Fibroblast of skin of scalp (primary cell): ENCODE results near the gene PHOSPHO1.

Experiments
- DNase-seq: peaks from one replicate; pipeline ENCODE4 v3.0.0-alpha.2; 2013

PHOSPHO1 gene

DNA sequence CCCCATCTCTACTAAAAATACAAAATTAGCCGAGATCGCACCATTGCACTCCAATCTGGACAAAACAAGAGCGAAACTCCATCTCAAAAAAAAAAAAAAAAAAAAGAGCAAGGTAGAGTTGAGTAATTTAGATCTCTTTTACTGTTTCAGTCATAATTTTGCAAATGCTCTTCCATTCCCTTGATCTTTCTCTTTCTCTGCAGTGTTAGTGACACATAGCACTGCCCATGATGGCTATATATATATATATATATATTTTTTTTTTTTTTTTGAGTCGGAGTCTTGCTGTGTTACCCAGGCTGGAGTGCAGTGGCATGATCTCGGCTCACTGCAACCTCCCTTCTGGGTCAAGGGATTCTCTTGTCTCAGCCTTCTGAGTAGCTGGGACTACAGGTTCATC lies 12.2 kb upstream of the PHOSPHO1 start:
- no peak for DNase-seq

DNA sequence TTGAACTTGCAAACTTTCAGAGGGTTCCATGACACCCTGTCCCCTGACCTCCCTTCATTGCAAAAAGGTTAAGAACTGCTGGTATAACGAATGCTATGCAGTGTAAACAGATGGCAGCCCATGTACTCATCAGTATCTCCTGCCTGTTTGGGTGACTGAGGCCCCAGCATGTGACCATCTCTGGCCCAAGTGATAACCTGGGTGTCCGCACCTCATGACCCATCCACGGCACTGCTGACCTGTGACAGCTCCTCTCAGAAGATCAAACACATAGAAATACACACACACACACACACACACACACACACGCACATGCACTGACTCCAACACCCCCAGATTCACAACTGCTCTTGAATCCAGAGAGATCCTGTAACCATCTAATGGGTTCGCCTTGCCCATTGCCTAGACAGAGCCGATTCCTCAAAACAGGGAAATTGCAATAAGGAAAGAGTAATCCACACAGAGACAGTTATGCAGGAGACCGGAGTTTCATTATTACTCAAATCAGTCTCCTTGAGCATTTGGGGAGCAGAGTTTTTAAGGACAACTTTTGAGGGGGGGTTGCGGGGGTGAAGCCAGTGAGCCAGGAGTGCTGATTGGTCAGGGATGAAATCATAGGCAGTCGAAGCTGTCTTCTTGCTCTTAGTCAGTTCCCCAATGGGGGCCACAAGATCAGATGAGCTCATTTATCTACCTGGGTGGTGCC lies 11.3 kb upstream of the PHOSPHO1 start:
- no peak for DNase-seq

DNA sequence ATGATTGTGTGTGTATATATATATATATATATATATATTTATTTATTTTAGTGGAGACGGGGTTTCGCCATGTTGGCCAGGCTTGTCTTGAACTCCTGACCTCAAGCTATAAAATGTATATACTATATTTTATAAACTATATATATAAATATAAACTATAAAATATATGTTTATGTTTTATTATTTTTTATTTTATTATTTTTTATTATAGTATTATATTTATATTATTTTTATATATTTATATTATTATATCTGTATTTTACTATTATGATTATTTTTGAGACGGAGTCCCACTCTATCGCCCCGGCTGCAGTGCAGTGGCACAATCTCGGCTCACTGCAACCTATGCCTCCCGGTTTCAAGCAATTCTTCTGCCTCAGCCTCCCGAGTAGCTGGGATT lies 10.5 kb upstream of the PHOSPHO1 start:
- no peak for DNase-seq

DNA sequence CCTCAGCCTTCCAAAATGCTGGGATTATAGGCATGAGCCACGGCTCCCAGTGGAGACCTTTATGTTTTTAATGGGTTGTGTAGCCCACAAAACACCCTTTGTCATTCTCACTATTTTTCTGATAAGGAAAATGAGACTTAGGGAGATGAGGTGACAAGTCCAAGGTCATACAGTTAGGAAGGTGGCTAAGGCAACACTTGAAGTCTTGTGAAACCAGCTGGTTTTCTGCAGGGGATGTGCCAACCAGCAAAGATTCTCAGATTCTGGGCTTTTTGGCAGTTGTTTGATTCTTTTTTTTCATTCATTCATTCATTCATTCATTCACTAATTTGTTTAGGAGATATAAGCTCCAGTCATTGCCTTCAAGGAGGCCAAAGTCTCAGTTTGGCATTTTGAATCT lies 10.0 kb upstream of the PHOSPHO1 start:
- DNase-seq, result no peak

DNA sequence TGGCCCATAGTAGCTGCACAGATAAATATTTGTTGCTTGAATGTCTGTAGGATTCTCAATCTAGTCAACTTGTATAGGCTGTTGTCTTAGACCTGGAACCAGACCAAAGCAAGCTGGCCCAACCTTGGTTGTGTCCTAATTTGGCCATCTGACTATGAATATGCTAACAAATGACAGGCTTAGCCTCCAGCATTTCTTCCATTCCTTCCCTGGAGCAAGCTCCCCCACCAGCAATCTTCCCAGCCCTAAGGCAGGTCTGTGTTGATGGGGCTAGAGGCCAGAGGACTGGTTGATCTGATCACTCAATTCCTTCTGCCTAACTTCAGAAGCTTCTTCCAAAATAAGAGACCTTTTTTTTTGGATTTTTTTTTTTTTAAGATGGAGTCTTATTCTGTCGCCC lies 9.4 kb upstream of the PHOSPHO1 start:
- DNase-seq, result peak; percentile 22

GRCh38 chr17:49235896-49236295 lies 5.3 kb upstream of the PHOSPHO1 start:
- no peak for DNase-seq

- DNase-seq, result no peak
Observed at GRCh38 chr17:49234509-49235080, 4.0 kb upstream of the PHOSPHO1 start.

GRCh38 chr17:49231563-49231894 lies 942 bp upstream of the PHOSPHO1 start:
- no peak for DNase-seq

DNA sequence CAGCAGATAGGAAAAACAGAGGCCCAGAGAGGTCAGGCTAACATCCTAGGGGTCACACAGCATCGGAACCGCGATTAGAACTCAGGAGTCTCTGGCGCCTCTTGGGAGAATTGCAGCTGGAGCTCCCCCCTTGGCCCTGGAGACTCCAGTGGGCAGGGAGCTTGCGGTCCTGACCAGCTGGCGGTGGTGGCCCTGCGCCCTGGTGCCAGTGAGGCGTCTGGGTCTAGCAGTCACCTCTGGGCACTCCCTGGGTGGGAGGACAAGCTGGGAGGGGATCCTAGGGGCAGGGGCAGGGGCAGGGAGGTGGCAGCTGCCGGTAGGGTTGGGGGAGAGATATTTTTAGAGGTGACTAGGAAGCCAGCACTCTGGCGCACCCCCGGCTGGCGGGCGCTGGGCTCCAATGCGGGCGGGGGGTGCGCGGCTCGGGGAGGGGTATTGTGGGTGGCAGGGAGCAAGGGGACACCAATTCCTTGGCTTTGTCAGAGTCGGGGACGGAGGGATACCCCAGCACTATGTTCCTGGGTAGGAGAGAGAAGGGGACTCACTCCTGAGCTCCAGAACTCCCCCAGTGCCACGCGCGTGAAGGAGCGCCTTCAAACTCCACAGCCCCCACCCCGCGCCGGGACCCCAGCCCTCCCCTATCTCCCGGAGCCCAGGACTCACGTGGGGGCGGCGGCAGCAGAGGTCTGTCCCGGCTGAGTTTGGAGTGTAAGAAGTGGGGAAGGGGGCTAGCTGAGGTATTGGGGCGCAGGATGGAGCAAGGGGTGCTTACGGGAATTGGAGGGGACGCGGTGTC lies 584 bp downstream of the PHOSPHO1 start:
- DNase-seq, result no peak

DNA sequence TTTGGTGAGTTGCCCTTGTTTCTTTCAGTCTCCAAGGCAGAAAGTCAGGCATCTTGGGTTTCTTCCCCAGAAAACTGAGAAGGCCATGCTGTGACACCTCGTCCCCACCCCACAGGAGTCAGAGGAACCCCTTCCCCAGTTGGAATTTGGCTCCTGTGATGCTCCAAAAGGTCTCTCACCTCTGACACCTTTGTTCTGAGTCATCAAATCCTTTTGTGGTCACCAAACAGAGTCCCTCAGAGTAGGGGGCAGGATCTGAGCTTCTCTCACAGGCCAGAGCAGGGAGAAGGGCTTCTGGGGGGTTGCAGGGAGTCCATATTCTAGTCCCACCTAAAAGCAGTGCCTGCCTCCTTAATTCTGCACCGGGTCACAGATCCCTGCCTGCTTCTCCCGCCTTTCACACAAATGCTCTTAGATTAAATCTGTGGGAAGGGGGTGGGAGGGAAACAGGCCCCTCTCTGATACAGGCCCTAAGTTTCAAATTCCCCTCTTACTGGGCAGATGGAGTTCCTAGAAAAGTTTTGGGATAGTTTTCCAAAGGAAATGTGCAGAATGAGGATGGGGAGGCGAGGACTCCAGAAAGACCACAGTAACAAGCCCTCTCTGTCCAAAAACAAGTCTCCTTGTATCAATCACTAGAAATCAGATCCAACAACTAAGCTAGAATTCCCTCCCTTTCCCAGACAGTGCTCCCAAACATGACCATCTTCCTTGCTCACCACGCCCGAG lies 1.3 kb downstream of the PHOSPHO1 start:
- no peak for DNase-seq

DNA sequence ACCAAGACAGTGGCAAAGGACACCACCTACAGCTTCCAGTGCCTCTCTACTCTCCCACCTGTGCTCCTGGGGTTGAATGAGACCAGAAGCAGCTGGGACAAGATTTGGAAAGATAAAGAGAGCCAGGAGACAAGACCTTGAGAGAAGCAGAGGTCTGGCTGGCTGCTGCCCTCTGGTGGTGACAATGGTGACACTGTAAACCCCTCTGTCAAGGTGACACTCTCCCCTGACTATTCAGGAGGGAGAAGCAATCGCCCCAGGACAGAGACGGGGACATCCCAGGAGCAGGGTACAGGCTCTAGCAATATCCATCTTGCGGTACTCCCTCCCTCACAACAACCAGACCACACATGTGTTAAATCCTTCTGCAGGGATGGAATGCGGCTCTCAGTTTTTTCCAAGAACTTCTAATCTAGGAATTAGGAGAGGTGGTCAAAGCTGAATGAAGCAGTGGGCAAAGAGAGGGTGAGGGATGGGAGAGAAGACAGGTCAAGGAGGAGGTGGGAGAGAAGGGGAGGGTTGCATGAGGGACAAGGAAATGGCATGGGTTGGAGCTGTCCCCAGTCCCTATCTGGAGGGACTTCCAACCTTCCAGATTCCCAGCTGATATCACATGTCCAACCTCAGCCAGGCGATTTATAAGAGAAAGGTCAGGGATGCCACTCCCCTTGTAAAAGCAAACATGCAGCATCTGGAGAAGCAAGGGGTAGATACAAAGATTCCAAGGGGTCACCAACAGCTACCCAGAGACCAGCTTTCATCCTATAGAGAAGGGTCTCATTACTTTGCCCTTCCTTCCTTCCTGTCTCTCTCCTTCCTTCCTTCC lies 2.9 kb downstream of the PHOSPHO1 start:
- peak; percentile 61 for DNase-seq

DNA sequence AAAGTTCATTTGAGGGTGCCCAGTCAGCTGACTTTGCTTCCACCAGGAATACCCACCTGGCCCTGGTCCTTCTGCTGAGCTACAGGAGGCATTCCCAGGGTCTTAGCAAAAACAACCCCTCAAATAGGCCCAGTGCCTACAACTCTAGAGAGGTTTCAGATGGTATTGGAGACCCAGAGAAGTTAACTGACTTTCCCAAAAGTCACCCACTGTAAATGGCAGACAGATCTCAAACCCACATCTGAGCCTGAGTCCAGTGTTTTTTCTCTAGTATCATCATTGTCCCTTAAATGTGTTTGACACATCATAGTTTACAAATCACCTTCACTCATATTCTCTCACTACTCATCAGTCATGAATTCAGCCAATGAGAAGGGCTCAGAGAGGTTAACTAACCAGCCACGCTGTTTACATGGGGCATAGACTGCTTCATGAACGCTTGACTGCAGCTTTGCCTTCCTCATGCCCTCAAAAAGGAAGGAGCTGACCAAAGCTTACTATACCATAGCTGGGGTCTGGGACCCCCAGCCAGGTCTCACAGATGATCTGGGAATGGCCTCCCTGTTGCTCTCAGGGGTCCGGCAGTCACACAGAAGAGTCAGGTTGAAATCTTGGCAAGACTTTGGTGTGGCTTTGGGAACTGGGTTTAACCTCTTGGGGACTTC lies 3.7 kb downstream of the PHOSPHO1 start:
- no peak for DNase-seq

GRCh38 chr17:49225554-49226236 lies 4.9 kb downstream of the PHOSPHO1 start:
- DNase-seq, result no peak

- no peak for DNase-seq
Observed at GRCh38 chr17:49224997-49225337, 5.6 kb downstream of the PHOSPHO1 start.

GRCh38 chr17:49224198-49224996 lies 6.2 kb downstream of the PHOSPHO1 start:
- DNase-seq, result no peak

- no peak for DNase-seq
Observed at GRCh38 chr17:49223517-49224197, 6.9 kb downstream of the PHOSPHO1 start.

DNA sequence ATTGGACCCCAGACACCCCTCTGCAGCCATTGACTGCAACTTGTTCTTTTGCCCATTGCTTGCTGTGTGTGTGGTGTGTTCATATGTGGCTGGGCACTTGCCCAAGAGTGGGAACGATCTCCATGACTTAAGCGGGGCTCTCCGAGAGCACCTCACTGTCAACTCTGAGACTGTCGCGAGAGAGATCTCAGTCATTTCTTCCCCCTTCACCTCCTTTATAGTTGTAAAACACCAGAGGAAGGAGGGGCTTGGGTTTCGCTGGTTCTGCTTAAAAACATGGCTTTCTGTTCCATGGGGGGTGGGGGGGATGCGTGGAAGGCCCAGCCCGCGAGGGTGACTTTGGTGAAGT lies 7.4 kb downstream of the PHOSPHO1 start:
- DNase-seq, result no peak

- DNase-seq, result no peak
Observed at GRCh38 chr17:49219987-49220386, 10.6 kb downstream of the PHOSPHO1 start.

DNA sequence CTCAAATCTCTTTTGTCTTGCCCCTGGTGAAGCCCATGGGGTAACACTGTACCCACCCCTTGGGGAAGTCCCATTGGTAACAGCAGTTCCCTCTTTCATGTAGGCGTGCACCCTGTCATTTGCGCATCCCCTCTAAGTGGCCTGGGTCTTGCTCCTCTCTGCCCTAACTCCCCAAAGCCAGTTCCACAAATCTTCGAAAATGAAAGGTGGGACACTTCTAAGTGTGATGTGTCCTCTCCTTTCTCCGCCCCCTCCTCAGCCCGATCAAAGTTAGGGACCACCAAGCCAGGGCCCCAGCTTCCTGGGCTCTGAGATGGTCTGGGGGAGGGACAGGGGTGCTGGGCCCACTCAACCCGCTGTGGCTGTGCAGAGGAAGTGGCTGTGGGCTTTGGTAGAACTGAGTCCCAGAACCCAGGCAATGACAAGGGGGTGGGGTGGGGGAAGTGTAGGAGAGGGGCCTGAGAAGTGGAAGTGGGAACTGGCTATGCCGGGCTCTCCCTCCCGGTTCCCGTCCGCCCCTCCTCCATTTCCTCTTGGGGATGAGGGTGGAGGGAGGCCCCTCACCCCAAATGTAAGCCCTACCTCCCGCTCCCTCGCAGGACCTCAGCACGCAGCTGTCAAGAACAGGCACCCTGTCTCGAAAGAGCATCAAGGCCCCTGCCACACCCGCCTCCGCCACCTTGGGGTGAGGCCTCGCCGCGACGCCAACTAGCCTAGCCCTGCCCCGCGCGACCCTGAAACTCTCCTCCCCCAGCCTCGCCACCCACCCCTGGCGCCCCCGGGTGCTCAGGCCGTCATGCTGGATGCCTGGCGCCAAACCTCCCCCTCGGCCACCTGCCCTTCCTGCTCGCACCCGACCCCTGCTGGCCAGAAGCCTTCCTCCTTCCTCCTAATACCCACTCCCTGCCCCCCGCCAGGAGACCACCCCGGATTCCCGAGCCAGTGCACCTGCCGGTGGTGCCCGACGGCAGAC lies 11.4 kb downstream of the PHOSPHO1 start:
- no peak for DNase-seq
